ENCODE data around the gene RPS3A. TPM values are rescaled to one million over a fixed set of nuclear protein-coding genes. Genes with fewer than 3 reads are reported as not detected.

The RPS3A gene
- polyA plus RNA-seq, 3 donors = 1,088 to 1,816 (median 1,582) TPM

DNA sequence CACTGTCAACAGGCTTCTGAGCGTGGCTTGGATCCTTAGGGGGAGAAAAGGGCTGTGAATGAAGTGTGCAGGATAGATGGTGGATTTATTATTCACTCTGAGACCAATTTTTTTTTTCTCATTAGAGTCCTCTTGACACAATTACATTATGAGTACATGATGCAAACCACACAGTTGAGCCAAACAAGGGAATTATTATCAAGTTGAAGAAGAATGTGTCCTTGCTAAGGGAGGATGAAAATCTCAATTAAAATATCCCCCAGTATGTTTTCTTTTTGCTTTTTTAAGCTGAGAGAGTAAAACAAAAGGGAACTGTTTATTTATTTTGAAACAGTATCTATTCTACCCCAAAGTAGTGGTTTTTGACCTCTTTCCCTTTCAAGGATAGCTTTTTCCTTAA is 40.4 kb downstream of the RPS3A start:
- WGBS (ENCODE audit: insufficient coverage) = no CpG with 5 or more reads among the region's 1 CpG
- Histone ChIP-seq H3K36me3 (replicated peaks in 1 of 2; ENCODE audit: control insufficient read depth in 1 of 2, insufficient read depth in 2 of 2, low read length in 2 of 2) (no peaks in the 10 kb centered on the region), H3K27ac (ENCODE audit: low read depth in 1 of 2, low read length in 2 of 2) (no peak overlapping the region), H3K9me3 (replicated peaks in 1 of 2; ENCODE audit: control insufficient read depth in 1 of 2, insufficient read depth in 1 of 2, low read length in 2 of 2) (no peaks in the 10 kb centered on the region), H4K20me1 (ENCODE audit: insufficient read depth, low read length) (no peaks in the 10 kb centered on the region), H3K27me3 (ENCODE audit: control insufficient read depth in 2 of 2, insufficient read depth in 2 of 2, low read length in 2 of 2) (no peaks in the 10 kb centered on the region), H3K4me3 (replicated peaks in 1 of 3; ENCODE audit: low read depth in 2 of 3, low read length in 3 of 3) (no peak overlapping the region), H3K79me2 (ENCODE audit: insufficient read depth, low read length) (no peaks in the 10 kb centered on the region), H3K4me2 (replicated peaks; ENCODE audit: extremely low read depth, low read length, poor library complexity, severe bottlenecking) (no peak overlapping the region), H2AFZ (ENCODE audit: insufficient read depth, low read depth, low read length, poor library complexity, severe bottlenecking) (no peak overlapping the region), H3K4me1 (ENCODE audit: control insufficient read depth in 1 of 2, insufficient read depth in 2 of 2, low read length in 2 of 2) (no peaks in the 10 kb centered on the region), H3K9ac (ENCODE audit: insufficient read depth, low read length, poor library complexity, severe bottlenecking) (no peak overlapping the region)
- DNase-seq = no peak
- Mint-ChIP-seq H3K4me1 (no peaks in the 10 kb centered on the region), H3K4me3 (no peak overlapping the region), H3K27ac (peak overlapping the region in 1 of 7 donors; percentile 28), H3K36me3 (no peaks in the 10 kb centered on the region), H3K27me3 (ENCODE audit: low read depth in 3 of 3) (peaks cover 0 to 2% (median 0%) of the 10 kb centered on the region in 3 donors), H3K9me3 (peaks cover 0 to 2% (median 0%) of the 10 kb centered on the region in 7 donors)
- TF ChIP-seq, protein P1, sequence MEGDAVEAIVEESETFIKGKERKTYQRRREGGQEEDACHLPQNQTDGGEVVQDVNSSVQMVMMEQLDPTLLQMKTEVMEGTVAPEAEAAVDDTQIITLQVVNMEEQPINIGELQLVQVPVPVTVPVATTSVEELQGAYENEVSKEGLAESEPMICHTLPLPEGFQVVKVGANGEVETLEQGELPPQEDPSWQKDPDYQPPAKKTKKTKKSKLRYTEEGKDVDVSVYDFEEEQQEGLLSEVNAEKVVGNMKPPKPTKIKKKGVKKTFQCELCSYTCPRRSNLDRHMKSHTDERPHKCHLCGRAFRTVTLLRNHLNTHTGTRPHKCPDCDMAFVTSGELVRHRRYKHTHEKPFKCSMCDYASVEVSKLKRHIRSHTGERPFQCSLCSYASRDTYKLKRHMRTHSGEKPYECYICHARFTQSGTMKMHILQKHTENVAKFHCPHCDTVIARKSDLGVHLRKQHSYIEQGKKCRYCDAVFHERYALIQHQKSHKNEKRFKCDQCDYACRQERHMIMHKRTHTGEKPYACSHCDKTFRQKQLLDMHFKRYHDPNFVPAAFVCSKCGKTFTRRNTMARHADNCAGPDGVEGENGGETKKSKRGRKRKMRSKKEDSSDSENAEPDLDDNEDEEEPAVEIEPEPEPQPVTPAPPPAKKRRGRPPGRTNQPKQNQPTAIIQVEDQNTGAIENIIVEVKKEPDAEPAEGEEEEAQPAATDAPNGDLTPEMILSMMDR (IDR thresholded peaks at IDR 0.05) = no peak
- intact Hi-C loops (cut with micrococcal nuclease) = no loop called here

DNA sequence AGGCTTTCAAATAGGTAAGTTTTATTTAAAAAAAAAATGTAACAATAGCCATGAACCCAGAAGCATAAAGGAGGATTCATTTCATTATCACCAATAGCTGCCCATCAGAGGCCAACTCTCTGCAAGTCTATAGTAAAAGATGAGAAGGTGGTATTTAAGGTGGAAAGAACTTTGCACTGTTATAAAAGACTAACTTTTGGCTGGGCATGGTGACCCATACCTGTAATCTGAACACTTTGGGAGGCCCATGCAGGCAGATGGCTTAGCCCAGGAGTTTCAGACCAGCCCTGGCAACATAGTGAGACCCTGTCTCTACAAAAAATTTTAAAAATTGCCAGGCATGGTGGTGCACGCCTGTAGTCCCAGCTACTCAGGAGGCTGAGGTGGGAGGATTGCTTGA is 43.3 kb downstream of the RPS3A start:
- no peak for DNase-seq
- Mint-ChIP-seq H3K27me3 (ENCODE audit: low read depth in 3 of 3) (peaks cover 0 to 4% (median 2%) of the 10 kb centered on the region in 3 donors), H3K27ac (no peak overlapping the region), H3K9me3 (peaks cover 0 to 2% (median 0%) of the 10 kb centered on the region in 7 donors), H3K4me3 (no peak overlapping the region), H3K4me1 (no peaks in the 10 kb centered on the region), H3K36me3 (no peaks in the 10 kb centered on the region)
- Histone ChIP-seq H2AFZ (ENCODE audit: insufficient read depth, low read depth, low read length, poor library complexity, severe bottlenecking) (no peak overlapping the region), H3K36me3 (replicated peaks in 1 of 2; ENCODE audit: control insufficient read depth in 1 of 2, insufficient read depth in 2 of 2, low read length in 2 of 2) (no peaks in the 10 kb centered on the region), H3K4me1 (ENCODE audit: control insufficient read depth in 1 of 2, insufficient read depth in 2 of 2, low read length in 2 of 2) (no peaks in the 10 kb centered on the region), H4K20me1 (ENCODE audit: insufficient read depth, low read length) (no peaks in the 10 kb centered on the region), H3K4me3 (replicated peaks in 1 of 3; ENCODE audit: low read depth in 2 of 3, low read length in 3 of 3) (no peak overlapping the region), H3K79me2 (ENCODE audit: insufficient read depth, low read length) (no peaks in the 10 kb centered on the region), H3K9ac (ENCODE audit: insufficient read depth, low read length, poor library complexity, severe bottlenecking) (no peak overlapping the region), H3K27ac (ENCODE audit: low read depth in 1 of 2, low read length in 2 of 2) (no peak overlapping the region), H3K4me2 (replicated peaks; ENCODE audit: extremely low read depth, low read length, poor library complexity, severe bottlenecking) (no peak overlapping the region), H3K27me3 (ENCODE audit: control insufficient read depth in 2 of 2, insufficient read depth in 2 of 2, low read length in 2 of 2) (no peaks in the 10 kb centered on the region), H3K9me3 (replicated peaks in 1 of 2; ENCODE audit: control insufficient read depth in 1 of 2, insufficient read depth in 1 of 2, low read length in 2 of 2) (no peaks in the 10 kb centered on the region)
- 100% methylated on average over 1 of the region's 1 CpG for WGBS (ENCODE audit: insufficient coverage)
- intact Hi-C loops (cut with micrococcal nuclease) = no loop called here
- TF ChIP-seq, protein P1 (IDR thresholded peaks at IDR 0.05) = no peak
